Fibroblast of upper back skin (primary cell): Measurements from ENCODE around the gene TRIB2.
"Not testable (repeated sequence)": the region's sequence is repeated elsewhere in the genome, so short reads cannot be mapped to it uniquely, and the experiment has no call there.

ENCODE experiments used
- DNase-seq: peaks from one replicate; pipeline ENCODE4 v3.0.0-alpha.2; 2013

TRIB2 gene

GRCh38 chr2:12716282-12717190 lies at the start of gene TRIB2:
Gene TRIB2 (plus strand): TSS chr2:12716936. CDS start chr2:12718308, 1,372 bp downstream.
- DNase-seq, result peak; percentile 86

DNA sequence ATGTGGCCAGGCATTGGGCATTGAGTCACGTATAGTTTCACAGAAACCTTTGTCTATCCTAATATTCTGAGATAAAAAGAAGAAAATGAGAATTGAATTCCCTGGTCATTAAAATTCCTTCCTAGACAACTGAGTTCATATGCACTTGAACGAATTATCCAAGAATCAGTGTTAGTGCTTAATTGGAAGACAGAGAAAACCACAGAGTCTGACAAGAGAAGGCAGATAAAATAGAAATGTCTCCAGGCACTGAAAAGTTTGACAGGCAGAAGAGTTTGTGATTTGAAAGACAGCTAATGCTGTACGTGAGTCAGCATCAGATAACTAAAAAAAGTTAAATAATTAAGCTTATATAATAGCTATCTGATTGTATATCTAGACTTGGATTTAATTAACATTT lies 47.7 kb upstream of the TRIB2 start:
- DNase-seq, result no peak

GRCh38 chr2:12672711-12673315 lies 43.9 kb upstream of the TRIB2 start:
- no peak for DNase-seq

GRCh38 chr2:12674644-12675328 lies 42.0 kb upstream of the TRIB2 start:
- no peak for DNase-seq

DNA sequence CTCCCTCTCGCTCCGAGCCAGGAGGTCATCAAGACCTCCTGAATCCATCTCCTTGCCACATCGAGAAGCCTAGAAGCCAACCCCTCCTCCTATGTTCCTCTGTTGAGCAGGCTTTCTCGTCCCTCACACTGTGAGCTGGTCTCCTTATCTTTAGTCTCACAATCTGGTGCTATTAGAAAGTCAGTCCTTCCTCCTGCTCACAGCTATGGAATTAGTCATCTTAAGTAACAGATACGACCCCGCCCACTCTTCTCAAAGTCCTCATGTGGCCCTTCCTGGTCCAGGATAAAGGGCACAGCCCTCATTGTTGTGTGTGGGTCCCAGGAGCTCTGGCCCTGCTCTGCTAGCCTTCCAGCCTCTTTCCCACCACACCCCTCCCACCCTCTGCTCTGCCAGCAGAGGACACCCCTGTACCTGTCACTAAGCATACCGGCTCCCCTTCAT lies 41.4 kb upstream of the TRIB2 start:
- DNase-seq, result peak; percentile 17

DNA sequence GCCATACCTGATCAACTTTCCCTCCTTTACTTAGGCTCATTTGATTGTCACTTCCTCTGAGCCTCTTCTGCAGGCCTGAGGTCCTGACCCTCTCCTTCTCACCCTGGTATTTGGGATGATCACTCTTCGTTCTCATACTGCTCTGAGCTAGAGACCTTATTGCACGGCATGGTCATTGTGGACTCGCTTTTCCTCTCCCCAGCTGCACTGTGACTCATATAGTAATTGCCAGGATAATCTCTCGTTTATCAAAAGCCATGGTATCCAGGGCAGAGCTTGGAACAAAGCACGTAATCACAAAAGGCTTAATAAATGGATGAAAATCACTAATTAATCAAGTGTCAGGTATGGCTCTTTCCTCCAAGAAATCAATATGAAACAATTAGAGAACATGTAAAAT lies 40.9 kb upstream of the TRIB2 start:
- DNase-seq, result no peak

- DNase-seq, result no peak
Measured at GRCh38 chr2:12676771-12677170, 40.0 kb upstream of the TRIB2 start.

DNA sequence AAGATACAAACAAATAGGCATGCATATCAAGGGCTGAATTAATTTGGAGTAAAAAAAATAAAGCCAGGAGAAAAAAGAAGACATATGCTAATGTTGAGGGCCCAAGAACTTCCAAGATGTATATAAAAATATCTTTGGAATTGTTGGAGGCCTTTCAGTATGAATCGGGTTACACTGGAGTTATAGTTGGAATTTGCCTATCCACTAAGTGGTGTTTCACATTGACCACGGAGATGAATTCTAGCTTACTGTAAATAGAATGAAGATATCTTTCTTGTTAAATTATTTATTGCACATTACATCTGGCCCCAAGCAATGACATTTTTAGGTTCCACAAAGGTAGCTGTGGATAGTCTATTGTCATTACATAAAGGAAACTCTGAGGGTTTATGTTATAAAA lies 38.5 kb upstream of the TRIB2 start:
- peak; percentile 58 for DNase-seq

DNA sequence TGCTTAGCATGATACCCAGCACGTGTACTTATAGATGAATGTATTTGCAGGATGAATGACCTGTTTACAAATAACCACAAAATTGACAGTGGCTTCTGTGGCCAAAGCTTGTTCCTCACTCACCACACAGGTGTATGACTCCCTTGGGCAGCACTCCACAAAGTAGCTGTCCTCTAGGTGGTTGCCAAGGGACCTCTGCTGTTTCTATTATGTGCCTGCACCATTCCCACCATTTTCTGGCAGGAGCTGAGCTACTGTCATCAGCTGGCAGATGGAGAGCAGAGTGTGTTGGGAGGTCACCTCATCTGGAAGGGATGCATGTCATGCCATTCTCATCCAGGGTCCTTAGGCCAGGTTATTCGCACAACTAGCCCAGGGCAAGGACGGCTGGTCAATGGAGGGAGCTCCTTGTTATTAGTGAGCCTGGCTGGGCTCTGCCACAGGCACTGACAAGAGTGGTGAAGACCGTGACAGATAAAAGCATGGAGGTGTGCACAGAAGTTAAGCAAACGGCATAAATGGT lies 37.1 kb upstream of the TRIB2 start:
- DNase-seq, result no peak

DNA sequence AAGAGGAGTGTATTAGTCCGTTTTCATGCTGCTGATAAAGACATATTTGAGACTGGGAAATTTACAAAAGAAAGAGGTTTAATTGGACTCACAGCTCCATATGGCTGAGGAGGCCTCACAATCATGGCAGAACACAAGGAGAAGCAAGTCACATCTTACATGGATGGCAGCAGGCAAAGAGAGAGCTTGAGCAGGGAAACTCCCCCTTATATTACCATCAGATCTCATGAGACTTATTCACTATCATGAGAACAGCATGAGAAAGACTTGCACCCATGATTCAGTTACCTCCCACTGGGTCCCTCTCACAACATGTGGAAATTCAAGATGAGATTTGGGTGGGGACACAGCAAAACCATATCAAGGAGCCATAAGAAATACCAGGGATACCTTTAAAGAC lies 36.6 kb upstream of the TRIB2 start:
- not testable (repeated sequence) for DNase-seq

- DNase-seq, result no peak
Measured at GRCh38 chr2:12682017-12682416, 34.7 kb upstream of the TRIB2 start.

DNA sequence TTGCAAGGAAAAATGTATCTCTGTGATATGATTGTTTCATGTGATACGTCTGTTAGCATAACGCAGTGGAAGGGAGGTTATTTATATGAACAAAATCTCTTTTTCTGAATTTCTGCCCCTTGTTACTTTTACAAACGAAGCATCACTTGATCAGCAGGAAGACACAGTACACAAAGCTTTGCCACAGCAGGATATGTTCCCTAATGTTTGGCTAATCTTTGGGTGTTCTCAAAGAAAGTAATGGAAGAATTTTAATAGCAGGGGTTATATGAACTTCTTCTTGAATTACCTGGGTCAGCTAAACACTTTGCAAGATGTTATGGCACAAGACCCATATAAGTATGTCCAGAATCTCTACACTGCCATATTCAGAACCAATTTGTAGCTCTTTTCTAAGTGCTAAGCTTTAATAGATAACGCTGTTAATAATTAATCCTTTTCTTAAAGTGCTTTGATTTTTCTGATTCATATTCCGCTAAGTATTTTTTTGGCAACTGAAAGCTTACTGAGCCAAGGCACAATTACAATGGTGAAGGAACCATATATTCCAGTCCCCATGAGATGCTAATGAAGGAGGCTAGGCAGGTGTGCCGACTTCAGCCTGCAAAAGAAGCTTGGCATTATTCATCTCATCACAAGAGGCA lies 33.2 kb upstream of the TRIB2 start:
- DNase-seq, result no peak

DNA sequence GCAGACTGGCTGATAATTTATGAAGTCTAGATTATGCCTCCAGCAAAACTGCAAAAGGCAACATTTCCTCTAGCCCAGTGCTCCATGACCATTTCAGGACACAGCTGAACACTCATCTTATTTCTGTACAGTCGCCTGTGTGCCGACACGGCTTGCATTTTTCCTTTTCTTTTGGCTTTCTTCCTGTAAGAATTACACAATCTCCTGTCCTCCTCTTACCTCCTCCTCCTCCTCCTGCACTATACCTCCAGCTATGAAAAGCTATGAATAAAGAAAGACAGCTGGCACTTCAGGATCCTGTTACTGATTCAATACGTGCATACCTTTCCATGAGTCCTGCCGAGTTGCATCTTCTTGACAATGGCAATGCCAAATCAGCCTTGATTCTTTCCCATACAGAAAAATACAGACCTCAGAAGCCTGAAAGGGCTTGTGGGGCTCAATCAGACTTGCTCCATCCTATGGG lies 32.2 kb upstream of the TRIB2 start:
- peak; percentile 81 for DNase-seq

DNA sequence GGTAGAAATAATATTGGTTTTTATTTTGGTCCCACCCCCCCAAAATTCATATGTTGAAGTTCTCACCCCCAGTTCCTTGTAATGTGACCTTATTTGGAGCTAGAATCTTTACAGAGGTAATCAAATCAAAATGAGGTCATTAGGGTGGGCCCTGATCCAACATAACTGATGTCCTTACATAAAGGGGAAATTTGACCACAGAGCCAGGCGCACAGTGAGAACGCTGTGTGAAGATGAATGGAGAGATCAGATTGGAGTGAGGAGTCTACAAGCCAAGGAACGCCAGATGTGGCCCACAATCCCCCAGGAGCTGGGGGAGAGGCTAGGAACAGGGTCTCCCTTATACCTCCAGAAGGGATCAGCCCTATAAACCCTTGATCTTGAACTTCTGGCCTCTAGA lies 31.6 kb upstream of the TRIB2 start:
- DNase-seq, result peak; percentile 60

- no peak for DNase-seq
Measured at GRCh38 chr2:12685956-12686355, 30.8 kb upstream of the TRIB2 start.

DNA sequence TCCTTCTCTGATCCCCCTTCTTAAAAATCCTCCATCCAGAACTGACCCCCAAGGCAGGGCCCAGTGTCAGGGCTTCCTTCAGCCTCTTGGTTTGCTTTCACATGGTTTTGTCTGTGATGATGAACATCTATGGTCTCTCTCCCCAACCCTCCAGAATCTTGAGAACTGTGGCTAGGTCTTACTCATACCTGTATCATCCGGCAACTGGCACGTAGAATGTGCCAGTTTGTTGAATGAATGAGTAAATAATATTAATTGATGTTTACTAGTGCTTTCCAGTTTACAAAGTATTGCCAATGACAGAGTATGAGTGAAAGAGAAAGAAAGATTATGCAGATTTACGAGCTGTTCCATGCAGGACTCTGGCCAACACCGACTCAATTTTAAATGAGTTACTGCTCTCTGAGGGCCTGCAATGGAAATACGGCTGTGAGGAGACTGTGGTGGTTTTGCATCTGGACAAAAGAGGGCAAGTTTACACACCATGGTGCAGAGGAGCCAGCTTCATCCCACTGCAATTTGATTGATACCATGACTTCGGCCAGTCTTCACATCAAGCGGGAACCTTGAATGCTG lies 29.9 kb upstream of the TRIB2 start:
- no peak for DNase-seq

GRCh38 chr2:12688091-12688490 lies 28.6 kb upstream of the TRIB2 start:
- no peak for DNase-seq

DNA sequence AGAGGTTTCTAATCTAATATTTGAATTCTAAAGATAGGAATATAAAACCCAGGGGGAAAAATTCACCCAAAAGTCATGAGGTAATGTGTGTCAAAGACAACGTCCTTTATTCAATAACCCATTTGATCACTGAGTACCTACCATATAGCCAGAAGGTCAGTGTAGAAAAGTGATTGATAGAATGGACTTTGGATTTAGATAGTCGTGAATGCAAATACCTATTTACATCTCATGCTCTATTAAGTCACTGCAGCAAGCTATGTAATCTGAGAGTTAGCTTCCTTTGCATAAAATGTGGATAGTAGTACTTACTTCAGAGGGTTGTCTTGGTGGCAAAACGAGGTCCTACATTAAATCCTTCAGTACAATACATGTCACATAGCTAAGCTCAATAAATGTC lies 27.8 kb upstream of the TRIB2 start:
- DNase-seq, result no peak

DNA sequence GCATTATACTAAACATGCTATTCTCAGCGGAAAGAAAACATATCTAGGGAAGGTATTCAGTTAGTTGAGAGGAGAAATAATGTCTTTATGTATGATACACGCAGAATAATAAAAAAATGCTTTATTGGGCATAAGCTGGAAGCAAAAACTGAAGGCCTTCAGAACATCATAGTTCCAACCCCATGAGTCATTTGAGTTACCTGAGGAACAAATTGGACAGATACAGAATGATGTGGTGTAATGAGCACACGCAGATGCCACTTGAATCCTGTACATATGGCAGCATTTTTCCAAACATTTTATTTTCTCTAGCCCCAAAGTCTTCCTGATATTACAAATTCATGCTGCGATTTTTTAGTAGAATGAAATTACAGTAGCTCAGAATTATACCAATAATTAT lies 23.2 kb upstream of the TRIB2 start:
- no peak for DNase-seq

- DNase-seq, result no peak
Measured at GRCh38 chr2:12694990-12695774, 21.6 kb upstream of the TRIB2 start.

DNA sequence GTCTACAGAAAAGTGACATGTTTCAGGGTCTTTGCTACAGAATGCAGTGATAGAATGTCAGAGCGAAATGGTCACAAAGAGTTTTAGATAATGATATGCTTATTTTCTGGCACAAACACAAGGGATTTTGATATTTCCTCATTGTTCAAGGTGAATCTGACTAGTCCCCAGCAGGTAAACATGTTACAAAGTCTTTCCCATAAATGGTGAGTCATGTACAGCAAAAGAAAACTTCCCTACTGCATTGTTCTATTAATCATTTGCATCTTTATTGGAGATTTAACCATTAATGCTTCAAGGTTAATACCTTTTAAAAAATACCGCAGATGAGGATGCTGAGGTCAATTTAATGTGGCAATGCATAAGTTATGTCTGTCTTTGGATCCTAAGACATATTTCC lies 19.1 kb upstream of the TRIB2 start:
- DNase-seq, result no peak

- peak; percentile 69 for DNase-seq
Measured at GRCh38 chr2:12700989-12701388, 15.7 kb upstream of the TRIB2 start.
